WTC11 (cell line): ENCODE results near the gene EPSTI1. TPM values are rescaled to one million over a fixed set of nuclear protein-coding genes. Genes with fewer than 3 reads are reported as not detected.

Experiments
- ATAC-seq: fragments of 200-7000 bp; cut with Tn5 transposase; 2 replicates; pipeline ENCODE4 v1.10.0; 2021; ENCODE audit warnings: mild to moderate bottlenecking, moderate library complexity
- CTCF ChIA-PET: fragments of 300-600 bp; sonication (Branson Sonifier 250); formaldehyde crosslinking; loops from one replicate; lab custom pipeline; 2021; ENCODE audit warnings: antibody characterized with exemption; lab: Charles Lee
- POLR2A ChIA-PET: fragments of 350-600 bp; sonication (Branson Sonifier 250); formaldehyde crosslinking; loops from one replicate; lab custom pipeline; 2021; ENCODE audit warnings: antibody characterized with exemption; lab: Charles Lee
- DNase-seq: peaks from one replicate; pipeline ENCODE4 v3.0.0; 2021; ENCODE audit warnings: low spot score
- H3K27ac Mint-ChIP-seq: 2 replicates; pipeline ENCODE4 v1.8.0; 2021; ENCODE audit warnings: mixed read lengths
- H3K27me3 Mint-ChIP-seq: 2 replicates; pipeline ENCODE4 v1.8.0; 2021; ENCODE audit warnings: low read depth, mild to moderate bottlenecking, moderate library complexity, mixed read lengths
- H3K36me3 Mint-ChIP-seq: 2 replicates; pipeline ENCODE4 v1.8.0; 2021; ENCODE audit warnings: mixed read lengths
- H3K4me1 Mint-ChIP-seq: 2 replicates; pipeline ENCODE4 v1.8.0; 2022; ENCODE audit warnings: mixed read lengths
- H3K4me3 Mint-ChIP-seq: 2 replicates; pipeline ENCODE4 v1.8.0; 2021; ENCODE audit warnings: mild to moderate bottlenecking, moderate library complexity, mixed read lengths
- H3K9me3 Mint-ChIP-seq: 2 replicates; pipeline ENCODE4 v1.8.0; 2021; ENCODE audit warnings: mixed read lengths
- E2F4 ChIP-seq: sonication (generic); formaldehyde crosslinking; IDR thresholded peaks from 2 replicates; pipeline ENCODE4 v1.8.1; 2022; ENCODE audit warnings: low read depth, mild to moderate bottlenecking, moderate library complexity, missing genetic modification reagents, borderline replicate concordance
- ERG ChIP-seq: fragments of 250-450 bp; sonication (Bioruptor Pico); IDR thresholded peaks from 2 replicates; pipeline ENCODE4 v1.8.0; 2021; ENCODE audit warnings: mild to moderate bottlenecking
- JAZF1 ChIP-seq: fragments of 250-450 bp; sonication (Bioruptor Pico); IDR thresholded peaks from 2 replicates; pipeline ENCODE4 v1.9.0; 2021; ENCODE audit warnings: moderate library complexity, mild to moderate bottlenecking, inconsistent platforms
- JUN ChIP-seq: sonication (generic); formaldehyde crosslinking; IDR thresholded peaks from 2 replicates; pipeline ENCODE4 v1.8.0; 2023; ENCODE audit warnings: mild to moderate bottlenecking, missing genetic modification reagents
- NFE2L1 ChIP-seq: sonication (generic); formaldehyde crosslinking; IDR thresholded peaks from 2 replicates; pipeline ENCODE4 v1.8.1; 2023; ENCODE audit warnings: missing genetic modification reagents
- NR3C1 ChIP-seq: sonication (generic); formaldehyde crosslinking; conservative IDR thresholded peaks from 2 replicates; pipeline ENCODE4 v1.8.1; 2023; ENCODE audit warnings: low read depth, mild to moderate bottlenecking, missing genetic modification reagents
- PRRX2 ChIP-seq: fragments of 250-450 bp; sonication (Bioruptor Pico); IDR thresholded peaks from 2 replicates; pipeline ENCODE4 v1.8.0; 2021; ENCODE audit warnings: mild to moderate bottlenecking
- SMAD3 ChIP-seq: sonication (generic); formaldehyde crosslinking; IDR thresholded peaks from 2 replicates; pipeline ENCODE4 v1.8.0; 2022; ENCODE audit warnings: missing genetic modification reagents, mild to moderate bottlenecking, borderline replicate concordance
- TCF7 ChIP-seq: sonication (generic); formaldehyde crosslinking; IDR thresholded peaks from 2 replicates; pipeline ENCODE4 v1.8.0; 2022; ENCODE audit warnings: mild to moderate bottlenecking, low read depth, missing genetic modification reagents, moderate library complexity
- USF1 ChIP-seq: sonication (generic); formaldehyde crosslinking; IDR thresholded peaks from 2 replicates; pipeline ENCODE4 v1.8.0; 2022; ENCODE audit warnings: mild to moderate bottlenecking, missing genetic modification reagents
- ZNF416 ChIP-seq: fragments of 250-450 bp; sonication (Bioruptor Pico); IDR thresholded peaks from 2 replicates; pipeline ENCODE4 v1.9.0; 2021; ENCODE audit warnings: mild to moderate bottlenecking, inconsistent platforms
- ZNF425 ChIP-seq: fragments of 250-450 bp; sonication (Bioruptor Pico); conservative IDR thresholded peaks from 2 replicates; pipeline ENCODE4 v1.9.0; 2021; ENCODE audit warnings: mild to moderate bottlenecking
- total RNA-seq: library from RNA; stranded (reverse); gene quantifications from 3 replicates; pipeline ENCODE4 v1.2.3, GENCODE V29; 2021
- TF ChIP-seq, protein P1 (sequence below): fragments of 250-450 bp; sonication (Bioruptor Pico); IDR thresholded peaks from 2 replicates; pipeline ENCODE4 v1.9.0; 2021; ENCODE audit warnings: mild to moderate bottlenecking
- TF ChIP-seq, protein P2 (sequence below): sonication (generic); formaldehyde crosslinking; IDR thresholded peaks from 2 replicates; pipeline ENCODE4 v1.8.0; 2023; ENCODE audit warnings: missing genetic modification reagents, mild to moderate bottlenecking, borderline replicate concordance
- TF ChIP-seq, protein P3 (sequence below): sonication (generic); formaldehyde crosslinking; IDR thresholded peaks from 2 replicates; pipeline ENCODE4 v1.8.1; 2022; ENCODE audit warnings: low read depth, missing genetic modification reagents, borderline replicate concordance
- TF ChIP-seq, protein P4 (sequence below): fragments of 250-450 bp; sonication (Bioruptor Pico); IDR thresholded peaks from 2 replicates; pipeline ENCODE4 v1.9.0; 2021; ENCODE audit warnings: mild to moderate bottlenecking, borderline replicate concordance

Gene EPSTI1
- total RNA-seq, 1 experiment from 2014 or later: 2.1 TPM

GRCh38 chr13:42973581-42973980, 18.5 kb downstream of the EPSTI1 start:
- CTCF ChIA-PET: no interaction called here
- peaks cover 10% of the 10 kb centered on the region for H3K9me3 Mint-ChIP-seq
- H3K27me3 Mint-ChIP-seq: no peaks in the 10 kb centered on the region
- TF ChIP-seq, protein P1, sequence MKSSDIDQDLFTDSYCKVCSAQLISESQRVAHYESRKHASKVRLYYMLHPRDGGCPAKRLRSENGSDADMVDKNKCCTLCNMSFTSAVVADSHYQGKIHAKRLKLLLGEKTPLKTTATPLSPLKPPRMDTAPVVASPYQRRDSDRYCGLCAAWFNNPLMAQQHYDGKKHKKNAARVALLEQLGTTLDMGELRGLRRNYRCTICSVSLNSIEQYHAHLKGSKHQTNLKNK (CRISPR knock-in tag): no peak
- TF ChIP-seq, protein P2, sequence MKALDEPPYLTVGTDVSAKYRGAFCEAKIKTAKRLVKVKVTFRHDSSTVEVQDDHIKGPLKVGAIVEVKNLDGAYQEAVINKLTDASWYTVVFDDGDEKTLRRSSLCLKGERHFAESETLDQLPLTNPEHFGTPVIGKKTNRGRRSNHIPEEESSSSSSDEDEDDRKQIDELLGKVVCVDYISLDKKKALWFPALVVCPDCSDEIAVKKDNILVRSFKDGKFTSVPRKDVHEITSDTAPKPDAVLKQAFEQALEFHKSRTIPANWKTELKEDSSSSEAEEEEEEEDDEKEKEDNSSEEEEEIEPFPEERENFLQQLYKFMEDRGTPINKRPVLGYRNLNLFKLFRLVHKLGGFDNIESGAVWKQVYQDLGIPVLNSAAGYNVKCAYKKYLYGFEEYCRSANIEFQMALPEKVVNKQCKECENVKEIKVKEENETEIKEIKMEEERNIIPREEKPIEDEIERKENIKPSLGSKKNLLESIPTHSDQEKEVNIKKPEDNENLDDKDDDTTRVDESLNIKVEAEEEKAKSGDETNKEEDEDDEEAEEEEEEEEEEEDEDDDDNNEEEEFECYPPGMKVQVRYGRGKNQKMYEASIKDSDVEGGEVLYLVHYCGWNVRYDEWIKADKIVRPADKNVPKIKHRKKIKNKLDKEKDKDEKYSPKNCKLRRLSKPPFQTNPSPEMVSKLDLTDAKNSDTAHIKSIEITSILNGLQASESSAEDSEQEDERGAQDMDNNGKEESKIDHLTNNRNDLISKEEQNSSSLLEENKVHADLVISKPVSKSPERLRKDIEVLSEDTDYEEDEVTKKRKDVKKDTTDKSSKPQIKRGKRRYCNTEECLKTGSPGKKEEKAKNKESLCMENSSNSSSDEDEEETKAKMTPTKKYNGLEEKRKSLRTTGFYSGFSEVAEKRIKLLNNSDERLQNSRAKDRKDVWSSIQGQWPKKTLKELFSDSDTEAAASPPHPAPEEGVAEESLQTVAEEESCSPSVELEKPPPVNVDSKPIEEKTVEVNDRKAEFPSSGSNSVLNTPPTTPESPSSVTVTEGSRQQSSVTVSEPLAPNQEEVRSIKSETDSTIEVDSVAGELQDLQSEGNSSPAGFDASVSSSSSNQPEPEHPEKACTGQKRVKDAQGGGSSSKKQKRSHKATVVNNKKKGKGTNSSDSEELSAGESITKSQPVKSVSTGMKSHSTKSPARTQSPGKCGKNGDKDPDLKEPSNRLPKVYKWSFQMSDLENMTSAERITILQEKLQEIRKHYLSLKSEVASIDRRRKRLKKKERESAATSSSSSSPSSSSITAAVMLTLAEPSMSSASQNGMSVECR (CRISPR knock-in tag): no peak
- TF ChIP-seq NR3C1 (CRISPR knock-in tag) (no peak), ZNF425 (CRISPR knock-in tag) (no peak), TCF7 (CRISPR knock-in tag) (no peak), NFE2L1 (CRISPR knock-in tag) (no peak), E2F4 (CRISPR knock-in tag) (no peak), ERG (CRISPR knock-in tag) (no peak), USF1 (CRISPR knock-in tag) (no peak)
- TF ChIP-seq, all 79 proteins: peak for 0
- H3K36me3 Mint-ChIP-seq: no peaks in the 10 kb centered on the region; the same call in 1 of the 2 replicates
- DNase-seq (no peak), ATAC-seq (no peak)
- H3K27ac Mint-ChIP-seq: no peak overlapping the region
- POLR2A ChIA-PET: no interaction called here
- no peak overlapping the region for H3K4me3 Mint-ChIP-seq
- H3K4me1 Mint-ChIP-seq: peaks cover 32% of the 10 kb centered on the region

DNA sequence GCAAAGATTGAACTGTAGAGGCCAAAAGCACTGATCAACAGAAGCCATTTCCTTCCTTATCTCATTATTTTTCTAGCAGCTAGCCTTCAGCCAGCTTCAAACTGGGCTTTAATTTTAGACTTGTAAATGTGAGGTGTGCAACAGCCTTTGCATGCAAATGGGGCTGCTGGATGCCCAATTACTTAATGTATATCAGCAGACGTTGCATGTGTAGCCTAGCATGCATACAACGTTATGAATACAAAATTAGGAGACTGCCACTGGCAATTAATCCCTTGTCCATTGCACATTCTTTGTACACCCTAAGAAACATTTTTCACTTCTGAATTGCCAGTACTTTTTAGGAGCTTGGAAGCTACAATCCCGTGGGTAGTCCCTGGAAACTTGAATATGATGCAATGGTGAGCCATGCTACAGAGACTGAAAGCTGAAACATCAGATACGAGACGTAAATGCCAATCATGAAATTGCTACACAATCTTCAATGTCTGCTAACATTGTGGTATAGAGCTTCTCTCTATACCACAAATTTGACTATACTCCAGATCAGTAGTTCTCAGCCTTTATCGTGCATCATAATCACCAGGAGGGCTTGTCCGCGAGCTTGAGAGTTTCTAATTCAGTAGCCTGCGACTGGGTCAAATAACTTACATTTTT, 20.2 kb downstream of the EPSTI1 start:
- Mint-ChIP-seq H3K9me3 (peaks cover 4% of the 10 kb centered on the region; the same call in 1 of the 2 replicates), H3K27ac (no peak overlapping the region), H3K4me1 (peaks cover 40% of the 10 kb centered on the region), H3K27me3 (no peaks in the 10 kb centered on the region), H3K4me3 (no peak overlapping the region), H3K36me3 (no peaks in the 10 kb centered on the region)
- POLR2A ChIA-PET: no interaction called here
- CTCF ChIA-PET: interaction anchor here (1.0 to 1.2 kb wide), 3 partner anchors 14 to 155 kb away, joined by 3 read pairs; no protein-coding TSS in a partner anchor
- ATAC-seq (no peak), DNase-seq (no peak)
- TF ChIP-seq JUN (CRISPR knock-in tag) (no peak), JAZF1 (no peak), ZNF416 (CRISPR knock-in tag) (no peak), USF1 (CRISPR knock-in tag) (no peak), SMAD3 (CRISPR knock-in tag) (no peak), PRRX2 (no peak)
- TF ChIP-seq, protein P3, sequence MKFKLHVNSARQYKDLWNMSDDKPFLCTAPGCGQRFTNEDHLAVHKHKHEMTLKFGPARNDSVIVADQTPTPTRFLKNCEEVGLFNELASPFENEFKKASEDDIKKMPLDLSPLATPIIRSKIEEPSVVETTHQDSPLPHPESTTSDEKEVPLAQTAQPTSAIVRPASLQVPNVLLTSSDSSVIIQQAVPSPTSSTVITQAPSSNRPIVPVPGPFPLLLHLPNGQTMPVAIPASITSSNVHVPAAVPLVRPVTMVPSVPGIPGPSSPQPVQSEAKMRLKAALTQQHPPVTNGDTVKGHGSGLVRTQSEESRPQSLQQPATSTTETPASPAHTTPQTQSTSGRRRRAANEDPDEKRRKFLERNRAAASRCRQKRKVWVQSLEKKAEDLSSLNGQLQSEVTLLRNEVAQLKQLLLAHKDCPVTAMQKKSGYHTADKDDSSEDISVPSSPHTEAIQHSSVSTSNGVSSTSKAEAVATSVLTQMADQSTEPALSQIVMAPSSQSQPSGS (CRISPR knock-in tag): no peak
- TF ChIP-seq, protein P4, sequence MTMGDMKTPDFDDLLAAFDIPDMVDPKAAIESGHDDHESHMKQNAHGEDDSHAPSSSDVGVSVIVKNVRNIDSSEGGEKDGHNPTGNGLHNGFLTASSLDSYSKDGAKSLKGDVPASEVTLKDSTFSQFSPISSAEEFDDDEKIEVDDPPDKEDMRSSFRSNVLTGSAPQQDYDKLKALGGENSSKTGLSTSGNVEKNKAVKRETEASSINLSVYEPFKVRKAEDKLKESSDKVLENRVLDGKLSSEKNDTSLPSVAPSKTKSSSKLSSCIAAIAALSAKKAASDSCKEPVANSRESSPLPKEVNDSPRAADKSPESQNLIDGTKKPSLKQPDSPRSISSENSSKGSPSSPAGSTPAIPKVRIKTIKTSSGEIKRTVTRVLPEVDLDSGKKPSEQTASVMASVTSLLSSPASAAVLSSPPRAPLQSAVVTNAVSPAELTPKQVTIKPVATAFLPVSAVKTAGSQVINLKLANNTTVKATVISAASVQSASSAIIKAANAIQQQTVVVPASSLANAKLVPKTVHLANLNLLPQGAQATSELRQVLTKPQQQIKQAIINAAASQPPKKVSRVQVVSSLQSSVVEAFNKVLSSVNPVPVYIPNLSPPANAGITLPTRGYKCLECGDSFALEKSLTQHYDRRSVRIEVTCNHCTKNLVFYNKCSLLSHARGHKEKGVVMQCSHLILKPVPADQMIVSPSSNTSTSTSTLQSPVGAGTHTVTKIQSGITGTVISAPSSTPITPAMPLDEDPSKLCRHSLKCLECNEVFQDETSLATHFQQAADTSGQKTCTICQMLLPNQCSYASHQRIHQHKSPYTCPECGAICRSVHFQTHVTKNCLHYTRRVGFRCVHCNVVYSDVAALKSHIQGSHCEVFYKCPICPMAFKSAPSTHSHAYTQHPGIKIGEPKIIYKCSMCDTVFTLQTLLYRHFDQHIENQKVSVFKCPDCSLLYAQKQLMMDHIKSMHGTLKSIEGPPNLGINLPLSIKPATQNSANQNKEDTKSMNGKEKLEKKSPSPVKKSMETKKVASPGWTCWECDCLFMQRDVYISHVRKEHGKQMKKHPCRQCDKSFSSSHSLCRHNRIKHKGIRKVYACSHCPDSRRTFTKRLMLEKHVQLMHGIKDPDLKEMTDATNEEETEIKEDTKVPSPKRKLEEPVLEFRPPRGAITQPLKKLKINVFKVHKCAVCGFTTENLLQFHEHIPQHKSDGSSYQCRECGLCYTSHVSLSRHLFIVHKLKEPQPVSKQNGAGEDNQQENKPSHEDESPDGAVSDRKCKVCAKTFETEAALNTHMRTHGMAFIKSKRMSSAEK (CRISPR knock-in tag): no peak
